IMR-90 (cell line): Measurements from ENCODE around the gene GTF2H1.

Experiments used
- CHD1 ChIP-seq: IDR thresholded peaks from 2 replicates; pipeline ENCODE4 v1.6.1; 2012; ENCODE audit warnings: low read depth, low read length, improper control_type of control experiment
- CTCF ChIP-seq: conservative IDR thresholded peaks from 2 replicates; pipeline ENCODE4 v1.5.1; 2012; ENCODE audit warnings: mild to moderate bottlenecking, low read depth, low read length, improper control_type of control experiment
- NFE2L2 ChIP-seq: fragments of 150-350 bp; IDR thresholded peaks from 2 replicates; pipeline ENCODE4 v1.6.1; 2016; ENCODE audit warnings: low read depth, mild to moderate bottlenecking, low read length
- SMC3 ChIP-seq: fragments of 150-350 bp; IDR thresholded peaks from 2 replicates; pipeline ENCODE4 v1.6.1; 2016; ENCODE audit warnings: low read depth, mild to moderate bottlenecking, antibody characterized with exemption, low read length, moderate library complexity
- USF2 ChIP-seq: fragments of 150-350 bp; IDR thresholded peaks from 2 replicates; pipeline ENCODE4 v1.6.1; 2017; ENCODE audit warnings: mild to moderate bottlenecking, antibody characterized with exemption, low read length, low read depth

GRCh38 chr11:18322818-18323570 is 627 bp downstream of the GTF2H1 start:
- no peak for TF ChIP-seq CTCF
- TF ChIP-seq SMC3, result no peak
- TF ChIP-seq CHD1, result no peak
- TF ChIP-seq USF2, result no peak
- no peak for TF ChIP-seq NFE2L2
